Endometrial microvascular endothelial cells (primary cell): ENCODE measurements around the gene TMEM119. TPM values are rescaled to one million over a fixed set of nuclear protein-coding genes. Genes with fewer than 3 reads are reported as not detected.
"Not testable (repeated sequence)": the region's sequence is repeated elsewhere in the genome, so short reads cannot be mapped to it uniquely, and the experiment has no call there.

Experiments used
- in situ Hi-C: cut with HindIII; loops from 2 replicates; pipeline ENCODE4 v1.10.0; 2017; ENCODE audit warnings: low sequenced_read_pairs, low pct_unique_long_range_greater_than_20kb; ENCODE audit errors: inconsistent ontology term
- total RNA-seq: library from RNA; depleted of rRNA; stranded (reverse); fragments of >200 nt; gene quantifications from one replicate; pipeline ENCODE4 v1.2.3, GENCODE V29; 2015; ENCODE audit errors: inconsistent ontology term

TMEM119 gene
- total RNA-seq, 1 donor from 2014 or later: not detected

DNA sequence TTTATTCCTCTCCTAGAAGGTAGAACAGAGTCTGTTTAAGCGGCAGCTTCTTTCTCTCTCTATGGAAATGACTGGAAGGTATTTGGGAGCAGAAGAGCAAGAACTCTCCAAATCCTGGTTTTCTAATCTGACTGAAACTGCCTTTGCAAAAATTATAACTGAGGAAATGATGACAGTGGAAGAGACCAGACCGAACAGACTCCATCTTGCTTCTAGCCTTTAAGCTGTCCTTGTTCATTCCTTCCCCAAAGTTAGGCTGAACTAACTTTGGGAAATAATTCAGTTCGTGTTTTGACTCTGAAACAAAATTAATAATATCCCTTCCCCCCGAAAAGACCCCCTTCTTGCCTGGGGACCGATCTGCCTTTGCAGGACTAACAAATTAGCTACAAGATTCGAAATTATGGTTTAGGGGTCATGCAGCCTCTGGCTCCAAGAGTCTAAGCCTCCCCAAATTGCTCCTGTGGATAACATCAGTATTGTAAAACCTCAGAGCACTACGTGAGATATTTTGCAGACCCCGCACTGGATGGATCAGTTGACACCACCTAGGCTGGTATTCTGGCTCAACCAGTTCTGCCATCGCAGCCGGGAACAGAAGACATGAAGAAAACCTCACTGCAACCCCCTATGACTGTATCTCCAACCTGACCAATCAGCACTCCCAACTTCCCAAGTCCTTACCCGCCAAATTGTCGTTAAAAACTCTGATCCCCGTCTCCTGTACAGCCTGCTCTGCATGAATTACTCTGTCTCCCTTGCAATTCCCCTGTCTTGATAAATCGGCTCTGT is 21.7 kb upstream of the TMEM119 start:
- in situ Hi-C loops: no loop called here

DNA sequence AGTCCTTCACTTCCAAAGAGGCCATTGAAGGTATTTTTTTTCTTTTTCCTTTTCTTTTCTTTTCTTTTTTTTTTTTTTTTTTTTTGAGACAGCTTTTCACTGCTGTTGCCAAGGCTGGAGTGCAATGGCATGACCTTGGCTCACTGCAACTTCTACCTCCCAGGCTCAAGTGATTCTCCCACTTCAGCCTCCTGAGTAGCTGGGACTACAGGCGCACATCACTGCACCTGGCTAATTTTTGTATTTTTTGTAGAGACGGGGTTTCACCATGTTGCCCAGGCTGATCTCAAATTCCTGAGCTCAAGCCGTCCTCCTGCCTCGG is 21.0 kb upstream of the TMEM119 start:
- in situ Hi-C loops: not testable (repeated sequence)

DNA sequence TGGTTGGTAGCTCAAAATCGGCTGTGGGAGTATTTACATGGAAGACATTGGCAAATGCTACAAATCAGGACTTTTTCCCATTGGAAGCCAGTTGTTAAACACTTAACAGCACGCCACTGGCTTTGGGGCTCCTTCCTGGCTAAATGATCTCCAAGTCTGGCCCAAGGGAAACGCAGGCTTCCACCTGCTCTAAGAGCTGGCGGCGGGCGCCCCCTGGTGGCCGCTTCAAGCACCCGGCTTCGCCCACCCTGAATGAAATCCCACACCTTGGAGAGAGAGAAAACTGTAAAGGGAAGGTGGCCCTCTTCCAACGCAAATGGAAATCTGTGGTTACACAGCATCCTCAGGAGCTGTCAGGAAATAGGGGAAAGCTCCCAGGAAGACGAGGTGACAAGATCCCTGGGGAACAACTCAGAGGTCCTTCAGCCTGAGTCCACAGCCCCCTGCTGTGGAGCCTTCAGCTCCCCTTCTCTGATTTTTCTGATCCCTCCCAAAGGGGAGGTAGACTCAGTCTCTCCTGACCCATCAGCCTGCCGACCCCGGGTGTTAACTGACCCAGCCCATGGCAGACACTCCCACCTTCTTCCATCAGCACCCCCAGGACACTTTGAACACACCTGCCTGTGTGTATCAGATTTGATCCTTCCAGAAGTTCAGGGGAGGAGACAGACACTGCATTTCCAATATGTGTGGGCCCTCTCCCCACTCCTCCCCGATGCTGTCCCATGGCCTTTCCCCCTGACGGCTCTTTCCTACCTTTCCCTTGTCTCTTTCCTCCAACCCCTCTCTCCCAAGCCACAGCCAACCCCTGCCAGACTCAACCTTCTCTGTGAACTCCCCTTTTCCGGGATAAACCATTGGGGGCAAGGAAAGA is 20.4 kb upstream of the TMEM119 start:
- in situ Hi-C loops: no loop called here

DNA sequence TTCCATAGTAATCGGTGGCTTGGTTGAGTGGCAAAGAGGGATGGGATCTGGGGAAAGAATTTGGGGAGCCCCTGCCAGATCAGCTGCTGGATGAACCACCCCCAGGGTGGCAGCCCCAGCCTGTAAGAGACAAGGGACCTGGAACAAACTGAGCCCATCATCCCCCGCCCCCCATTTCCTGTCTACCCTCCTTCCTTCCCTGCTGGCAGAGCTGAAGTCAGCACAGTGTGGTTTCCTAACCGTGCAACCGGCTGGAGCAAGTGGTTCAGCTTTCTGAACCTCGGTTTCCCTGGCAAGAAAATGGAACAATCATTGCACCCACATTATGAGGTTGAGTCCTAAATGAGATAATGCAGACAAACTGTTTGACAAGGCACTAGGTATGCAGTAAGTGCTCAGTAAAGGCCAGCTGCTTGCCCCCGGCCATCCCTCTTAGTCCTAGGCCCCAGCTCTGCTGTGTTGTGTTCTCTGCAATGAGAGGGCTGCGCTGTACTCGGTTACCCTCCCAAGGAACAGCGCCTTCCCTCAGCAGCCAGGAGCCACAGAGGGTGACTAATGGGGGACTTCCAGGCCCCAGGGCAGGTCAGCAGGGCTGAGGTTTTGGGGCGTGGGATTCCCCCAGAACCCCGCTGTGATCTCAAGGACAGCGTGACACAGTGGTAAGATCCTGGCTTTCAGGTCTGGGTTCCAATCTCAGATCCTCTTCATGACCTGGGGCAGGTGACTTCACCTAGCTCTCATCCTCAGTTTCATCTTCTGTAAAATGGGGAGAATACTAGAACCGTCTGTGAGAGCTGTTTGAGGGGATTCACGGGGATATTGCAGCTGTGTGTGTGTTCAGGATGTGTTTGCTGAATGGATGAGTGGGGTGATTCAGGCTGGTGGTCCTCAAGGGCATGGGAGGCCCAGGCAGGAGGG is 19.3 kb upstream of the TMEM119 start:
- in situ Hi-C loops: no loop called here

DNA sequence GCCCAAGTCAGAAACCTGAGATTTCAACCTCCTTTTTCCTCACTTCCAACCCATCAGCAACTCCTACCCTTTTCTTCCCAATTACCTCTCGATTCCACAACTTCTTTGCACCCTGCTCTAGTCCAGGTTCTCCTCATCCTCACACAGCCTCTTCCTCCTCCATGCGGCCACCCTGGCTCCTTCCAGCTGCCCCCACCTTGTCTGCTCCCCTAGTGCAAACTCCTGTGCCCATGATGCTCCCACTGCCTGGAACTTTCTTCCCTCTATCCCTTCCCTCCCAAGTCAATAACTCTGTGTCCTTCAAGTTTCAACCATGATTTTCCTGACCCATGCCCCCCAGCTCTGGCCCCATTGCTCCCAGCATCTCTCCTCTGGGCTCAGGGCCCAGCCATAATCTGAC is 18.5 kb upstream of the TMEM119 start:
- in situ Hi-C loops: no loop called here

DNA sequence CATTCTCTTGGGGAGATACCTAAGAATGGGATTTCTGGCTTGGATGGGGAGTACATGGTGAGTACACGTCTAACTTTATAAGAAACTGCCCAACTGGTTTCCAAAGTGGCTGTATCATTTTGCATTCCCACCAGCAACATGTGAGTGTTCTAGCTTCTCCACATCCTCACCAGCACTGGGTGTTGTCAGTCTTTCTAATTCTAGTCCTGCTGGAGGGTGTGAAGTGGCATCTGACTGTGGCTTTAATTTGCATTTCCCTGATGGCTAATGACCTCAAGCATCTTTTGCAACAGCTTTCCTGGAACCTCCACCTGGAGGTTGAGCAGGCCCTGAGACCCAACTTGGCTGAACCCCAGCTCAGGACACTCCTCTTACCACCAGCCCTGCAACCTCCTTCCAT is 18.0 kb upstream of the TMEM119 start:
- in situ Hi-C loops: no loop called here

DNA sequence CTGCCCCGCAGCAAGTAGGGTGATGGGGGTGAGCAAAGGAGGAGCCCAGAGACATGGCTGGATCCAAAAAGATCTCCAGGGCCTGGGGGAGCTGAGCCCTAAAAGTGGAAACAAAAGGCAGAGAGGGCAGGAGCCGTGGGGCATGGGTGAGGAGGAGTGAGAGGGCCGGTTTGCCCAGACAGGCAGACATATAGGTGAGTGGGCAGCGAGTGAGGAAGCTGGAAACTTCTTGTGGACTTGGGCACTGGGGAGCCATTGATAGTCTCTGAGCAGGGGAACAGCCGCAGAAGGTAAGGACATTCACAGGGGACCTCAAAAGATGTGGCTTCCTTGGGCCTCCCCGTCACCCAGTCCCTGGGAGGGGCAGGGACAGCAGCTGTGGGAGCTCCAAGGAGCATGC is 16.8 kb upstream of the TMEM119 start:
- in situ Hi-C loops: no loop called here

DNA sequence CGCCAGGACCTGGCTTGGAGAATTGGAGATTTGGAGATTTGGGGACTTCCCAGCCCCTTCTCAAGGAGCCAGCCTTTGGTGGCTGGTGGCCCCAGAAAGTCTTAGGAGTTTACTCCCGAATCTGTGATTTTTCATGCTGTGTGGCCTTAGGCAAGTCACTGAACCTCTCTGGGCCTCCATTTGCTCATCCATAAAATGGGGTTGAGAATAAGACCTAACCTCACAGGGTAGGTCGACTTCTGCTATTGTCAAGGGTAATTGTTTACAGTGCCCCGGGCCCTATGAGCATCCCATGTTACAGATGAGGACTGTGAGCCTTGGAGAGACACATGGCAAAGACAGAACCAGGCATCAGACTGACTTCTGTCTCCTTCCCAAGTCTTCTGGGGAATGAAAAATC is 16.2 kb upstream of the TMEM119 start:
- in situ Hi-C loops: no loop called here

DNA sequence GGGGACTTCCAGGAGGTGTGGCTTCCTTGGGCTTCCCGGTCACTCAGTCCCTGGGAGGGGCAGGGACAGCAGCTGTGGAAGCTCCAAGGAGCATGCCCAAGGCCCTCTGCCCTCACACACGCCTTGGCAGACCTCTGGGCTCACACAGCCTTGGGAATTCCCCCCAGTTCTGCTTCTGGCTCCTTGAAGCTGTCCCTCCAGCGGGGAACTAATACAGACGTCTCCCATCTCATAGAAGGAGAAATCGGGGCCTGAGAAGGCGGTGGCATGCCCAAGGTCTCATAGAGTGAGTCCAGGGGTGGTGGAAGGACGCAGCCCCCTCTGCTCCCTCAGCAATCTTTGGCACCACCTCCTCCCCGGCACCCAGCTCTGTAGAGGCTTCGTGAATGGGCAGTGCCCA is 15.7 kb upstream of the TMEM119 start:
- in situ Hi-C loops: no loop called here

DNA sequence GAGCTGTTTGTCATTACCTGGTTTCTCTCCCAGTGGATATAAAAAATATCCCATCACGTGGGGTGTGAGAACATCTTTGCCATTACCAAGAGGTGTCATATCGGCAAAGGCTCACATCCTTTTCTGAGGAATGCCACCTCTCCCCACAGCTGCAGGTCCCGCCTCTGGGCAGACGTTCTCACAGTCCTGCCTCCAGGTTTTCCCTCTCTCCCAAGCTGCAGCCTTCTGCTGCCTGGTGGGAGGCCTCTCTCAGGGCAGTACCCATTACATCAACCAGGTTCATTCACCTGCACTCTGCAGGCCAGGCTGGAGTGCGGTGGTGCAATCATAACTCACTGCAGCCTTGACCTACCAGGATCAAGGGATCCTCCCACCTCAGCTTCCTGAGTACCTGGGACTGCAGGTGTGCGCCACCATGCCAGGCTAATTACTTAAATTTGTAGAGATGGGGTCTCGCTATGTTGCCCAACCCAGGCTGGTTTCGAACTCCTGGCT is 15.0 kb upstream of the TMEM119 start:
- in situ Hi-C loops: no loop called here

DNA sequence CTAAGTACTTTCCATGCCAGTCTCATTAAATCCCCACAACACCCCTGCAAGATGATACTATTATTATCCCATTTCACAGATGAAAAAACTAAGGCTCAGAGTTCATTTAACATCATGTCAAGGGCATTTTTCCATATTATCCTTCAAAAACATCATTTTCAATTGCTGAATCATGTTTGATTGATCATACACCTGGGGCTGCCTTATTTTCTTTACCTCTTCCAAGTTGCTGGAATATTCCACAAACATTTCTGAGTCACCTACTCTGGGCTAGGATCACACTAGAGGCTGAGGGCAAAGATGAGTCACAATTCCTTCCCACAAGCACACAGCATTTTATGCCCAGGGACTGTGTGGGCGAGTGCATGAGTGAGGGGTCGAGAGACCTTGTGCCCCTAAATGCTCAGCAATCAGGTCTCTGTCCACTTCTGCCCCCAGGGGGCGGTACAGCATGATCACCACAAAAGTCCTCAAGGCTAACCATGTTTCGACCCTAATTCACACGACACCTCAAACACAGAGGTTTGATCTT is 14.1 kb upstream of the TMEM119 start:
- in situ Hi-C loops: no loop called here

DNA sequence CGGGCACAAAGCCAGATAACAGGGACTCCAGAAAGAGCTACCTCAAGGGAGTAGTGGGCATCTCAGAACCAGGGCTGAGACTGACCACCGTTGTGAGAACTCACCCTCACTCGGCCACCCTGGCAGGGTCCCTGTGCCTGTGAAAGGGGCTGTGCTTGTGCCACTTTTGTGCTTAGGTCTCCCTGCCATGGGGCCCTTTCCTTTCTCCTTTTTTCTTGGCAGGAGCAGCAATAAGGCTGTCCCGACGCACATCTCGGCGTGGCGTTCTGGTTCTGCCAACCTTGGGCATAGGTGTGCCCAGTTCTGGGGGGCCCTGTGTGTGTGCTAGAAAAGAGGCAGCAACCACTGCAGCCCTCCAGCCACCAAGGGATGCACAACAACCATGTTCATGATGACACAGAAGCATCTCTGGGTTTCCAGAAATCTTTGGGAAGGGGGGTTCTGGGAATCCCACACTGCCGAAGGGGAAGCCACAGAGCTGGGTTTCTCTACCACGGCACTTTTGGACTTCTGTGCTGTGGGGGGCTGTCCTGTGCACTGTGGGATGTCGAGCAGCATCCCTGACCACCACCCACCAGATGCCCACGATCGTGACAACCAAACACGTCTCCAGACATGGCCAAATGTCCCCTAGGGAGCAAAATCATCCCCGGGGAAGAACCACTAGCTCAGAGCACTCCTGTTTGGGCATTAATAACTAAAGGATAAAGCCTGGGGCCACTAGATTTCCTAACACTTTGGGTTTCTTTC is 13.1 kb upstream of the TMEM119 start:
- in situ Hi-C loops: no loop called here

DNA sequence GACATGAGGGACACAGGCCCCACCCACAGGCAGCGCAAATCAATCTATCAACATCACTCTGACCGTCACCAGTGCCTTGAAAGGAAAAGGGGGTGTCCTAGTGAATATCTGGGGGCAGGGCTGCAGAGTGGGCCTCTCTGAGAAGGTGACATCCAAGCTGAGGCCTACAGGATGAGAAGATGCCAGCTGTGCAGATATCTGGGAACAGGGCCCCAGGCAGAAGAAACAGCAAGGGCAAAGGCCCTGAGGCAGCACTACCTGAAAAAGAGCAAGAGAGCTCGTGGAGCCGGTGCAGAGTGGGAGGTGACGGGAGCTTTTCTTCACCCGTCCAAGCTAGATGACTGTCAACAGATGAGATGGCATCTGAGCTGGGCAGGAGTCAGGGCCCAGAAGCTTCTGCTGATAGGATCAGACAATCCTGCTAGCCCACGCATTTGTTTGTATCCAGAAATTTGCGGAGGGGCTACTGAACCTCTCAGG is 12.5 kb upstream of the TMEM119 start:
- in situ Hi-C loops: no loop called here

DNA sequence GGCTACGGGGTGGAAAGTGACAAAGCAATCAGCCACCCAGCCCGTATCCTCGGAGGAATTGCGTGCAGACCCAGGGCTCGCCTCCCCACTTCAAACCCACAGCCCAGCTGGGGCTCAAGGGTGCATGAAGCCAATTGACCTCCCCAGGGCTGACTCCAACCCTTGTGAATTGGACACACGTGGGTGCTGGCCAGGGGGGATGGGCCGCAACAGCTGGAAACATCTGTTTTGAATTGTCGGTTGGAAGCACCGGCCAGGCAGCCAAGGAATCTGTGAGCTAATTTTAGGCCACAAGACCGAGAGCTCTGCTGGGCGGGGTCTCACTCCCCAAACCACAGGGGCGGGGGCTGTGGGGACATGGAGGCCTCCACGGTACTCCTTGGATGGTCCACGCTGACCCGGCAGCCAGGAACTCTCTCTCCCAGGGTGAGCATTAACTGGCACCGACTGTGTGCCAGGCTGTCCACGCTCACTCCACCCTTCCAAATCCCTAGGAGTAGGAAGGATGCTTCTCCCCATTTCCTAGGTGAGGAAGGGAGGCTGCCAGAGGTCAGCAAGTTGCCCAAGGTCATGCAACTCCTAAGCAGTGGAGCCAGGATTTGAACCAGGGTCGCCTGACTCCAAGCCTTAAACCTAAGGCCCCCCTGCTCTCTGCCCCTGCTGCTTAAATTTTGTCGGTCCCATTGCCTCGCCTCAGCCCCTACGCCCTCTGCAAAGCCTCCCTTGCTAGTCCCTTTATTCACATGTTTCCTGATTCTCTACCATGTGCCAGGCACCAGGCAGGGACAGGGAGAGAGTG is 11.9 kb upstream of the TMEM119 start:
- in situ Hi-C loops: no loop called here

DNA sequence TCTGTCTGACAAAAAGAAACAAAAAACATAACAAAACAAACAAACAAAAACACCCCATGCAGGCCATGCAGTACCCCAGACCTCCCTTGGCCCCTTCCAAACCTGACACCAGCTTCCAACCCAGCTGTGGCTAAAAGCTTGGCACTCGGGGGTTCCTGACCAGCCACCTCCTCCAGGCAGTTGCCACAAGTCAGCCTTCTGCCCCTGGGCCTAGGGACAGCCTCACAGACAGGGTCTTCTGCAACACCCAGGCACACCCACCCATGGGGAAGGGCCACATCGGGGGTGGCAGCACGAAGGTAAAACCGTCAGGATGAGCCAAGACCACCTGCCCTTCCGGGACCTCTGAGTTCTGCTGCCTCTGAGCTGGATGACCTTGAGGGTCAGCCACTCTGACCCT is 10.7 kb upstream of the TMEM119 start:
- in situ Hi-C loops: no loop called here

DNA sequence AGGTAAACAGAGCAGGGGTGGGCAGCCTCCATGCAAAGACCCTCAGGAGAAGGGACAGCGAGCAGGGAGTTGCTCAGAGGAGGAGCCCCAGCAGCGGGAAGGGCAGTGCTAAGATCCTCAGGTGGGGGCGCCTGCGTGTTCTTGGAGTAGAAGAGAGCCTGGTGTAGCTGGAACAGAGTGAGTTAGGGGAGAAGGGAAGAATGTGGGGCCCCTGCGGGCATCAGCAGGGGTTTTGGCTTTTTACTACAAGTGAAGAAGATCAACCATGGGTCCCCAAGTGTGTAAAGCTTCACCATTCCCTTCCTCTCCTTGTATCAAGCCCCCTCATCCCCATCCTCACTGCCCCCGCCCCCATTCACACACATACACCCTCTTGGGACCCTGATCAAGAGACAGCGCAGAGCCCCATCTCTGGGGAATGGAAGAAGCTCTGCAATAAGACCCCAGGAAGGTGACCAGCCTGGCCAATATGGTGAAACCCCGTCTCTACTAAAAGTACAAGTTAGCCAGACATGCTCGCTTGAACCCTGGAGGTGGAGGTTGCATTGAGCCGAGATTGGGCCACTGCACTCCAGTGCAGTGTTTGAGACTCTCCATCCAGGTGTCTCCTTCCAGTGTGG is 10.2 kb upstream of the TMEM119 start:
- in situ Hi-C loops: no loop called here

DNA sequence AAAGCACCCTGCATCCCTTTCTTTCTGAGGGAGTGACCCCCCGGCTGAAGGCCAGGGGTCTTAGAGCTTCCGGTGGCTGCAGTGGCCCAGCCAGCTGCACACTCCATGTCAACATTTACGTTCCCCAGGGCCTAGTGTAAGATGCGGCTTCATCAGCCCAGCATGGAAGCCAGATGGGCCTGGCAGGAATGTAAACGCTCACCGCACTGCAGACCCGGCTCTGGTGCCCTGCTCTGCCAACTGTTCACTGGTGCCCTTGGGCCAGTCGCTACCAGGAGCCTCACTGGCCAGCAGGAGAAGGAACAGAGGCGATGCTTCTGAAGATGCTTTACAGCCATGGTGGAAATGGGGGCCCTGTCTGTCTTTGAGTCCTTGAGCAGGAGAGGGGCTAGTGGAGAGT is 8.6 kb upstream of the TMEM119 start:
- in situ Hi-C loops: no loop called here
